Stimulated activated CD4-positive, alpha-beta T cell treated with anti-CD3 and anti-CD28 coated beads, TNF-alpha, amount 100 ng/mL, for 1 hour (primary cell): ENCODE data around the gene IGSF9B.

Experiments used
- DNase-seq, 3 donors: peaks; one replicate each; pipeline ENCODE4 v3.0.0-alpha.2; 2020; ENCODE audit warnings: low read depth in 3 of 3, low spot score in 1 of 3

Gene IGSF9B

DNA sequence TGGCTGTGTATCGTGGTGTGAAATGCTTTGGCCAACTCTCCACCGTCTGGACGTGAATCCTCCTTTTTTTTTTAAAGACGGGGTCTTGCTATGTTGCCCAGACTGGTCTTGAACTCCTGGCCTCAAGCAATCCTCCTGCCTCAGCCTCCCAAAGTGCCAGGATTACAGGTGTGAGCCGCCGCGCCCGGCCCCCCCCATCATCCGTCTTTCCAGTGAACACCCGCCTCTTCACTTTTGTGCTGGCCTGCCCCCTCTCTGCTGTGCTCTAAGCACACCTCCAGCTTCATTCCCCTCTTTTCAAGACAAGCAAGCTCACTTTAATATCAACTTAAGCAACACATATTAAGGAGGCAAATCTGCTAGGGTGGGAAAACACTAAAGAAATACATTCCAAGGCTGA lies 35.3 kb downstream of the IGSF9B start:
- DNase-seq: no peak

DNA sequence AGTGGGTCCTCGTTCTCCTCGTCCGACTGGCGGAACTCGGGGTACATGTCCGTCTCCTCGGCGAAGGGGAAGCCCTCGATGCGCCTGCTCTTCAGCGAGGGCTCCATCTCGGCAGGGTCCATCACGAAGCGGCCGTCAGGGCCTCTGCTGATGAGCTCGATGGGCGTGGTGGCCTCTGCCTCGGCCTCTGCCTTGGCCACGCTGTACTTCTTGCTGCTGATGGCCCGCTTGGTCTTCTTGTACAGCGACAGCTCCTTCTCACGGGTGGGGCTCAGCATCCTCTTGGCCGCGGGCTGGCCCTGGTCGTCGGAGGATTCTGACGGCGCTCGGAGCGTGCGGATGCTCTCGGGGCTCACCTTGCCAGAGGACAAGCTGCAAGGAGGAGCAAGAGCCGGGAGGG lies 35.7 kb downstream of the IGSF9B start:
- no peak for DNase-seq

DNA sequence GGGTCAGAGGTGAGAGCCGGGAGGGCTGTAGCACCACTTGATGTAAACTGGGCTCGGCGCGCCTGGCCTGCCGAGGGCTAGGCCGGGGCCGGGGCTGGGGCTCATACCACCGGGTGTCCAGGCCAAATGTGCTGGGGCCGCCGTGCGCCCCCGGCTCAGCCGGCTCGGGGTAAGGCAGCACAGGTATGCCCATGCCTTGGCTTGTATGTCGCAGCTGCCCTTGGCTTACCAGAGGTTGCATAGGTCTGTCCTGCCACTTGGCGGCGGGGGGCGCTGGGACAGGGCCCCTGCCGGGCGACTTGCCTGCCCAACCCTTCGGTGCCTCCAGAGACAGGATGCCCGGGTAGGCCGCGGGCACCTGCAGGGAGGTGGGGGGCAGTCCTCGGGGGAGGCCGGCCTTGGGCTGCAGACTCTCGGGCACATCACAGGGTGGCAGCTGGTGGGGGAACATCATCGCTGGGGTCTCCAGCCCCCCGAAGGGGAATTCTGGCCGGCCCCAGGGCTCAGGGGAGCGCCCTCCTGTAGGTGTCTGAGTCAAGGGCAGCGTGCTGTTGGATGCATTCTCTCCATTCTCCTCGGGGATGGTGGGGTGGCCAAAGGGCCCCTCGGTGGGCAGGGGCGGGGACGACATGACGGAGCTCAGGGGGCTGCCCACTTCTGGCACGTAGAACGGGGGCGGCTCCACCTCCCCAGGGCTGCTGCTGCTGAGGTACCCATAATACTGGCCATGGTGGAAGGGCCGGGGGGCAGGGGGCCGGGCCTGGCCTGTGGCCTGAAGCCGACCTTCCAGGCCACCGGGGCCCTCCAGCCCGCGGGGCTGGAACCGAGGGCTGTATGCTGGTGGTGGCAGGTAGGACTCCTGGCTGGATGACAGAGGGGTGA lies 36.4 kb downstream of the IGSF9B start:
- no peak for DNase-seq

DNA sequence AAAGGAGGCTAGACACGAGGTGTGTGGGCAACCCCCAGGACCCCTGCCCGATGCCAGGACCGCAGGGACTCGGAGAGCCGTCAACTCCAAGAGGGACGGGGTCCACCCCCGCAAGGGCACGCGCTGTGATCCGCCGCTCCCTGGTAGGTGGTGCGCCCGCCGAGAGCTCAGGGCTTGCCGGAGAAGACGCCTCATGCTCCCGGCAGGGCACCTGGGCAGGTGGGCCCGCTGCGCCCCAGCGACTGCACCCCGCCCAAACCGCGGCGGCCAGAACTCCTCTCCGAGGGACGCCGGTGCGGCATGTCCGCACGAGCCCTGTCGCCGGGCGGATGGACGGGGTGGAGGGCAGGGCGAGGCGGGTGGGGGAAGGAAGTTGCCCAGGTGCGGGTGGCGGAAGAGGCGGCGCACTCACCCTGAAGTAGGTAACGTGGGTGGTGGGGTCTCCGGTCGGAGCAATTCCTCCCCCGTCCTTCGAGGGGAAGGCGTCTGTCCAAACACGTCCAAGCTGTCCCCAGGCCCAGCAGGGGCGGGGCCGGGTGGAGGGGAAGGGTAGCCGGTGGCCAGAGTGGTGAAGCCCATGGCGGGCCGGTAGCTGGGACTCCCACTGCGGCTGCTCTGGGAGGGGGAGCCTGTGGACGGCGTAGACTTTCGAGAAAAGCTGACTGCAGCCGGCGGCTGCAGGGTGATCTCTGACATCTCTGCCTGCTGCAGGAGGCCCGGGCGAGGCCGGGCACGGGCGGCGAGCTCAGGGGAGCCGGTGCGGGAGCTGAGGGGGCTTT lies 37.2 kb downstream of the IGSF9B start:
- DNase-seq: no peak

DNA sequence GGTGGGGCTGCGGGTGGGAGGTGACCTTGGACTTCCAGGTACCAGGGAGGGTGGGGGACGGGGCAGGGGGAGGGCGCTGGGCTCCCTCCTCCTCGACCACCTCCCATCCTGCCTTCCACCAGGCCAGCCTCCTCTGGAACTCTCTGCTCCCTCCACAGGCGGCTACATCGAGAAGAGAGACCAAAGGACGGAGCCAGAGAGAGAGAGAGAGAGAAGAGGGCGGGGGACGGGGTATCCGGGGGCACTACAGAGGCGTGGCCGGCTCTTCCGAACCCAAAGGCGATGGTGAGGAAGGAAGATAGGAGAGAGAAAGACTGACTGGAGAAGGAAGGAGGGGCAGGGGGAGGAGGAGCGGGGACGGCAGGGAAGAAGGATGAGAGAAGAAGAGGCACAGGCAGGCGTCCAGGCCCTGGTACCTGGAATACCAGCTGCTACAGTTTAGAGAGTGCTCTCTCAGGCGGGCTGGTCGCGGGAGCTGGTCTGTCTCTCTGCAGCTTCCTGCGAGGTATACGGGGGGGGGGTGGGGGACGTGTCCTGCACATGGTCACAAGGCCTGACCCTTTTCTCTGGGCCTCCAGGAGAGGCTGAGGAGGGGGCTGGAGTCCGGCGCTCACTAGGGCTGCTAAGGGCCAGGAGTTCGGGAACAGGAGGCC lies 38.0 kb downstream of the IGSF9B start:
- DNase-seq: no peak

DNA sequence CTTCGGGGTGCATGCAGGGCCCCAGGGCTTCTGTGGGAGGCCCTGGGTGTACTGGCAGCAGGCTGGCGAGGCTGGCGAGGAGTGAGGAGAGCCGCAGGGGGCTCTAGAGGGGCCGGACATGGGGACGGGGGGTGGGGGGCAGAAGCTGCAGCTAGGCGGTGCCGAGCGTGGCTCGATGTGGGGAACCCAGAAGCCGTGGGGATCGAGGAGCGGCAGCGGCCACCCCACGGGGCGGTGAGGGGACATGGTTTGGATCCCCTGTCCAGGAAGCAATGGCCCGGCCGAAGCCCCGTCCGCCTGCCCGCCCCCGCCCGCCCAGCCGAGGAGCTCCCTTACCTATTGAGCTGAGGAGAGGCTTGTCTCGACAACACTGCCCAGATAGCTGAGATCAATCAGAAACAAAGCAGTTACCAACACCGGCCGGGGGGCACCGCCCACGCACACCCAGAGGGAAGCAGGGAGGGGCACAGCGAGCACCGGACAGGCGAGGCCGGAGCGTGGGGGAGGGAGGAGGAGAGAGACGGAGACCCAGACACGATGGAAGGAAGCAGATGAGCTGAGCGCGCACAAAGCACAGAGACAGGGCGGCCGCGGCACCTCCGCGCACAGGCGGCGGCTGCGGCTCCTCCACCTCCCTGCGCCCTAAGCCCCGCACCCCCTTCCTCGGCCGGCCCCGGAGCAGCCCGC lies 38.7 kb downstream of the IGSF9B start:
- DNase-seq: no peak

DNA sequence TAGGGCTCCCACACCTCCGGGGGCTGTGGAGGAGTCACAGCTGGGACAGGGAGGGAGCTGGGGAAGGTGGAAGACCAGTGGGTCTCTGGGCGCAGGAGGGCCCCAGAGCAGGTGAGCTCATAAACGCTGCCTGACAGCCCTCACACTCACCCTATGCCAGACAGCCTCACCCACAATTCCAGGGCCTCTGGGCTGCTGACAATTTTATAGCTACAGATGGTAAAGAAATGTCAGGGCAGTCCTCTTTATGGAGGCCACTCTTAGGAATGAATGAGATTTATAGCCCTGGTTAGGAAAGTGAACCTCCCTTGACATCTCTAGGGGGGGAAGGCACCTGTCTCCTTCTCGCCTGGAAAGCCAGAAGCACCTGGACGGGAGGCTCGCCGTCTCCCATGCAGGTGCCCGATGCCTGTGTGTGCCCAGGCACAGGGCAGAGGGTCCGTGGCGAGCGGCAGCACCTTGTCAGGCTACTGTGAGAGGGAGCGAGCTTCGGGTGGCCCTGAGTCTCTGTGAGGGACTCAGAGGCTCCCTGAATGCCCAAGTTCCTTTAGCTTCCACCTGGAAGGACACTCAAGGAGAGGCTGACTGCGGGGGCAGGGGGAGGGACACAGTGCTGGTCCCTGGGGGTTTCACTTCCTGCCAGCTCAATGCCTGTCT lies 39.9 kb downstream of the IGSF9B start:
- no peak for DNase-seq

DNA sequence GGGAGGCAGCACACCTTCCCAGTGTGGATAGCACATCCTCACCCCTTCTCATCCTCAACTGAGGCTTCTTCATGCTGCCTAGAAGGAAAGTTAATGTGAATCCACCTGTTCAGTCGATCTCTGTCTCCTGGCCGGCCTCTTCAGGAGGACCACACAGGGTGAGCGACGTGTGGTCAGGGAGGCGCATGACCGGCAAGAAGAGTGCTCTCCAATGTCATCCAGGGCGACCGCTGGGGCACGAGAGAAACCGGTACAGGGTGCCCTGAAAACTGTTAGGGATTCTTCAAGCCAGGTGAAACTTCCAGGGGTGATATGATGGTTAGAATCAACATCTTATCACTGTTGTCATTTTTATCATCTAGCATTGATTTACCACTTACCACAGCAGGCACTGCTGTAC lies 43.0 kb downstream of the IGSF9B start:
- no peak for DNase-seq

DNA sequence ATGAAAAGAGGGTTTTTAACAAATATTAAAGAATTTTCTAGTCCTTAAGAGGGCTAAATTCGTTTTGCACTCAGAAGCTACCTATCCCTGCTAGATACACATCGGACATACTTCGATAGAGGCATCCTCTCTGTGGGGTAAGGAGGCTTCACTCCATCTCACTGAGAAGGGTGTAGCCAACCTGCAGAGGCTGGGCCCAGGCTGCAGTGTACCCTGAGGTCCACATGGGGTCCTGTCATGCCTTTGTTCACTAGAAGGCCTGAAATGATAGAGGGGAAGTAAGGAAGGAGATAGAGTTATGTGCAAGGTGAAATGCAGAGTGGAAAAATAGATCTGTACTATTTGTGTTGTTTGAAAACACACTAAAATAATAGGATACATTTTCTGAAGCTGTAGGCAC lies 45.6 kb downstream of the IGSF9B start:
- DNase-seq: no peak

DNA sequence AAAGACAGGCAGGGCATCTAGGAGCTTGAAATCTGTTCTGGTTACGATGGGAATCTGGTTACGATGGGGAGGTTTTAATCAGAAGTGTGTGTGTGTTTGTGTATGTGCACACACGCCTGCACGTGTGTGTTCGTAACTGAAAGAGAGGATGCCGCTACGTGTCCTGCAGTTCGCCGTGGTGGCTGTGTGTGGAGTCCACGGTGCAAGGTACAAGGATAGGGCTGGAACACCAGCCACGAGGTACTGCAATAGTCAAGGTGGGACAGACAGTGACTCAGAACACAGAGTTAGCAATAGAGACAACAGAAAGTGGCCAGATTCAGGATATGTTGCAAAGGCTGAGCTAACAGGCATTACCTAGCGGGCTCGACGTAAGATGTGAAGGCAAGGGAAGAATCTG lies 46.7 kb downstream of the IGSF9B start:
- no peak for DNase-seq

DNA sequence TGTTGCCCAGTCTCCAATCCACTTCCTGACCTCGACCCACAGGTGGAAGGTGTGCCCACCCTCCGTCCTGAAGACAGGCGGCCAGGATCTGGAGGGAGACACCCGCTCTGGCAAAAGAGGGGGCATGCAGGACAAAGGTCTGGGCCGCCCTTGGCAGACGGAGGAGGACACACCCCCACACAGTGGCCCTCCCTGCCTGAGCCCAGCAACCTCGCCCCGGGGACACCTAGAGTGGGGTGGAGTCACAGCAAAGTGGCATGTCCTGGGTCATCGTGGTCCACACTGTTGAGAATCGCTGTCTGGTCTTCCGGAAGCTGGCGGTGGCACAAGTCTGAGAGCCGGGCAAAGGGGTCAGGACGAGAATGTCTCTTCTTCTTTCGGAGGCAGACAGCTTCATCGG lies 47.9 kb downstream of the IGSF9B start:
- DNase-seq: no peak

DNA sequence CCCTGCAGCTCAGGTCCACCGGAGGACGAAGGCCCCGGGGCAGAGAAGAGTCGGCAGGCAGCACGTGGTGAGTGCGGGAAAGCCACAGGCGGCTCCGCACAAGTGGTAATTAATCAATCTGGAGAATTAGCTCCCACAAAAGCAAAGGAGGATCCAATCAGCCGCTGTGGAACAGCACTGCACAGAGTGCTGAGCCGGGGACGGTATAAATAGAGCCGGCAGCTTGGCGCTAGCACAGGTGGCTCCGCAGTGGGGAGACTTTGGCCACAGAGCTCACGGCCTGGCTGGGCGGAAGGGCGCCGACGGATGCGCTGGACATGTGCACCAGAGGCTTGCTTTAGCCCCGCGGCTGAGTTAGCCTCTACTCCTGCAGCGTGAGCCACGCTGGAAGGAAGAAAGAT lies 48.9 kb downstream of the IGSF9B start:
- DNase-seq: no peak

DNA sequence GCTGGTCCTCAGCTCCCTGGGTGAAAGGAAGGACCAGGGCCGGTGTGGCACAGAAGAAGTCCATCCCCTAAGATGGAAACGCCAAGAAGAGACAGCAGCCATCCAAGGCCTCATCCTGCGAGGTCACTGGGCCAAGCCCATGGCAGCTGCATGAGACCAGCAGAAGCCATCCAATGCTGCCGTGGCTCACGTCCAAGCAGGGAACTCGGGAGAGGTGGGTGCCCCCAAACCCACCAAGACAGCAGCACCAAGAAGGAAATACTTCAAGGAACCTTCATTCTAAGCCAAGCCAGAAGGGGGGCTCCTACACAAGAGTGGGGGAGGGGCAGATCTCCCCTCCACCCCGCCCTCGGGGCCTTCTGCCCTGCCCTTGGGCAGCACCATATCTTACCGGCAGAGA lies 49.6 kb downstream of the IGSF9B start:
- no peak for DNase-seq

DNA sequence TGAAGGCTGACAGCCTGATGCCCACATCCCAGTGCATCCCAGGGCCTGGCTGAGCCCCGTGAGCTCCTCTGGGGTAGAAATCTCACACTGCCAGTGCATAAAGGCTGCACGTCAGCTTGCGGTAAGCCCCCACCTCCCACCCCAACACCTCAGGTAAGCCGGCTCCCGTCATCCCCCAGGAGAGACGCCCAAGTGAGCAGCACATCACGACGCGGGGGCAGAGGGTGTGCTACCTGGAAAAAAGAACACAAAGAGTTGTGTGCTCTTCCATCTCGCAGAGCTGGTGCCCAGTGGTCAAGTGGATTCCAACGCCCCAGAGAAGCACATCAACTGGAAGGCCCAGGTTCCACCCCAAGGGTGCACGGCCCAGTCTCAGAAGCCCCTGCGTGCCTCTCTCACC lies 50.0 kb downstream of the IGSF9B start:
- DNase-seq: no peak

DNA sequence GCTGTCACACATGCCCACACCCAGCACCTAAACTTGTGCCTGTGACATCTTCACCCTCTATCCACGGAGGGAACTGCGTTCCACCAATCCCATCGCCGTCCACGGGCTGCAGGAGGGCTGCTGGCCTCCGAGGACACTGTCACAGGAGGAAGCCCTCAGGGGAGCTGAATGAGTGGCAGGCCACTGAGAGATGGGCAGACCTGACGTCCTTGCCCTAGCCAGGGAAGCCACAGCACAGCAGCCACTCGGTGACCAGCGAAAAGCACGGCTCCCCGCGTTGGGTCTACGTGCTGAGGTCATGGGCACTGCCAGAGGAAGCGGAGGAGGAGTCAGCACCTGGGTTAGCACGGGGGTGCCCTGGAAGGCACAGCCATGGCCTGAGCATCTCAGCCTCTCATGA lies 50.5 kb downstream of the IGSF9B start:
- no peak for DNase-seq

DNA sequence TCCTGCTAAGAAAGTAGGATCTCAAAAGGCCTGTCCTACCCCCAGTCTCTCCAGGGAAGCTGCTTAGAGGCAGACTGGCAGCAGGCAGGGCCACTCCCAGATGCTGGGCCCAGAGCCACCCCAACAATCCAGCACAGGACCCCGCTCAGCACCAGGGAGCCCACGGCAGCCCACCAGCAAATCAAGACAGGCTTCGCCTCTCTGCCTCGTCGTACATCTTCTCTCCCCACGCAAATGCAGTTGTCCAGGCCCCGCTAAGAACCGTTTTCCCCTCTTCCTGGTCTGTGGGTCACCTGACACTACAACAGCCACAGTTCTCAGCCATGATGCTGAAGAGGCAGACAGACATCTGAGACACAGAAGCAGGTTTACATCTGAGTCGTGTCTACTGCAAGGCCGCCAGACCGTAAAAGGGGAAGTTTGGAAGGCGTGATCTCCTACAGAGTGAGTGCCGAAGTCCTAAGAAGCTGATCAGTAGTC lies 51.1 kb downstream of the IGSF9B start:
- DNase-seq: no peak

DNA sequence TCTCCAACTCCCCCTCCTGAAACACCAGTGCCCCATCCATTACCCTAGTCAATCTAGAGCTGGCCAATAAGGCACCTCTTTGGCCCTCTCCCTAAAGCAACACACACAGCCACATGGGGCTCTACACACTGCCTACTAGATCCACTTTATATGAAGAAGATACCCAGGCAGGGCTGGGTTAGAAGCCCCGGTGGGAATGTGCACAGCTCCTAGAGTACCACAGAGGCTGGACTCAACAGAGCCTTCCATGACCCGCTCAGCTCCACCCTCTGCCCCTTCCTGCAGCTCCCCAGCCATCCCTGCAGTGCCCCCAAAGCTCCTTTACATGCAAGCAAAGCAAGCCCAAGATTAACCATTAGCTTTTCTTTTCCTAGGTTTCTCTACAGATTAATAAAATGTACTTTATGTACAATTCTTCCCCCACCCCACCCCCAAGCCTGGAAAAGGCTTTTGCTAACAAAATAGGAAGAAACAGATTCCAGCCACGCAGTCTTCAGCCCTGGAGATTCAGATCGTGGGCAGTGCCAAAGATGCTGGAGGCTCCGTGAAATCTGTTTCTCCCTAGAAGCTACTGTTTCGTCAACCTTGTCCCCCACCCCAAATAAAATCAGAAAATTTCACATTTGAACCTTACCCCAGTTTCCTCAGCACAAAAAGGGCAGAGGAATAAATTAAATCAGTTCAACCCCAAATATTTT lies 51.8 kb downstream of the IGSF9B start:
- no peak for DNase-seq

DNA sequence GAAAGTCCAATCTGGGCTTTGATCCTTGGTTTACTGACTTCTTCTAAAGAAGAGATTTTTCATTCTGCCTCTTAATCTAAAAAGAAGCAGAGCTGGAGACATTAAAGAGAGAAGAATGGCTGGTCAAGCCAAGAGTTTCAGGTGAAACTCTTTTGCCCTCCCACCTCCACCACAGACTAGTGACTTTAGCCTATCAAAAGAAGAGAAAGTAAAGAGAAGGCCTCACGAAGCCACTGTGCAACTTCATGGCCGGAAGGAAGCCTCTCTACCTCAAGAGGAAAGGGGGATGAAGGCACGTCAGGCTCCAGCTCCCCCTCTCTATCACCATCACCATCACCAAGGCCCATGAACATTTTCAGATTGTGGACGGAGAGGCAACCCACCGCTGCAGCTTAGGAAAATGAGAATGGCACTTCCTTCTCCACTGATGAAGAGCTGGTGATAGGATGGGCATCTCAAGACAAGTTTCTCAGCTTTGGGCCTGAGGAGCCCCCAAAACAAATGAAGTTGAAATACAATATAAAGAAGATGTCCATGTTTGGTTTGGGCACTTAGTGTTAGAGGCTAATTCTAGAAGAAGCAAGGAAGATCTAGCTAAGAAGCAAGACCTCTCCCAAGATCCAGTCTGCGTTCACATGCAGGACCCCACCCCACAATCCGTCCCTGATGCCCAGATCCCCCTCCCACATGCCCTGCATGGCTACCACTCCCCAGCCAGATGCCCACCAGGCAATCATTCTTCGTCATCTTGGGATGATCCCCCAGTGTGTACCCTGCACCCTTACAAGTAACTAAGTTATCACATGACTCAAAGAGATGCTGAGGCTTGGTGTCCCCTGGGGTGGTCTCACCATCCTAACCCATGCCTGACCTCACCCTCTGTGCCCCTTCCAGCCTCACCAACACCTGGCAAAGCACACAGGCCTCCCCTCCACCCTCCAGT lies 52.6 kb downstream of the IGSF9B start:
- DNase-seq: no peak

DNA sequence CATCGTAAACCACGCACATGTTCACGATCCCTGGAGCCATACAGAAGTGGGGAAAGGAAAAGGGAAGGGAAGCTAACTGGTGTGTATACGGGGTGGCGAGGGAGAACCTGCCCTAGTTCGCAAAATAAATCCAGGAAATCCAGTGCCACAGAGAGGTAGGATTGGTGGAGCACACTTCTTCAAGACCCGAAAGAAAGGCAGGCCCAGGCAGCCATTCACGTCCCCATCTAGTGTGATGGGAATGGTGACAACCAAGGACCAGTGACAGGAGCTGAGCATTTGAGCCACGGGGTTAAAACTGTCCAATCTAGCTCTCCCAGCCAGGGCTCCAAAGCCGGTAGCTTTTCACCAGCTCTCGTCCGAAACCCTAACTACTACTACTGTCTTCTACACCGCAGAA lies 53.7 kb downstream of the IGSF9B start:
- no peak for DNase-seq
